Astrocyte (in vitro differentiated cells and primary cell): ENCODE measurements around the gene RMND1.

Experiments
- CTCF ChIP-seq: IDR thresholded peaks from 2 replicates; pipeline ENCODE4 v1.5.1; 2011; ENCODE audit warnings: low read depth, mild to moderate bottlenecking, inconsistent platforms, low read length, moderate library complexity; ENCODE audit not compliant: insufficient read depth
- EZH2 ChIP-seq: IDR thresholded peaks from 2 replicates; pipeline ENCODE4 v1.6.1; 2012; ENCODE audit warnings: mild to moderate bottlenecking, low read length, inconsistent platforms; ENCODE audit not compliant: insufficient read depth

- TF ChIP-seq CTCF = no peak
- TF ChIP-seq EZH2 = no peak
Measured at GRCh38 chr6:151408858-151409257, 43.1 kb downstream of the RMND1 start.
